Endothelial cell of umbilical vein (primary cell): ENCODE measurements around the gene ARHGAP21. TPM values are rescaled to one million over a fixed set of nuclear protein-coding genes. Genes with fewer than 3 reads are reported as not detected.

Experiments
- BruUV-seq: library from RNA; stranded (reverse); fragments of 400-500 nt; replicated peaks from 2 replicates; lab custom pipeline; 2021; lab: Mats Ljungman, UMichigan
- CTCF ChIA-PET: fragments of 300-600, 350-600 bp; sonication (Branson Sonifier 250); formaldehyde crosslinking; loops from one replicate; lab custom pipeline; 2021; ENCODE audit warnings: antibody characterized with exemption, inconsistent platforms; lab: Charles Lee
- POLR2A ChIA-PET: fragments of 300-600, 350-600 bp; sonication (Branson Sonifier 250); formaldehyde crosslinking; loops from one replicate; lab custom pipeline; 2021; ENCODE audit warnings: antibody characterized with exemption, inconsistent platforms; lab: Charles Lee
- DNase-seq: peaks from one replicate; pipeline ENCODE4 v3.0.0-alpha.2; 2011; ENCODE audit warnings: low read depth, low spot score
- FAIRE-seq: peaks from 2 replicates; lab custom pipeline; 2011; peaks lifted over from hg19 to GRCh38; lab: Jason Lieb, UNC
- H2AFZ ChIP-seq: 2 replicates; pipeline ENCODE4 v1.6.0; 2012; ENCODE audit warnings: low read depth, low read length, control low read depth, inconsistent platforms
- H3K27ac ChIP-seq: 2 replicates; pipeline ENCODE4 v1.5.1; 2011; ENCODE audit warnings: low read depth, mild to moderate bottlenecking, control low read depth, low read length, moderate library complexity; ENCODE audit not compliant: insufficient read depth
- H3K27me3 ChIP-seq, 2 experiments: 2 replicates each; pipeline versions ENCODE4 v1.6.0 to v1.6.1; 2011; ENCODE audit warnings: low read length in 2 of 2, mixed read lengths in 1 of 2; ENCODE audit not compliant: control insufficient read depth in 2 of 2, insufficient read depth in 2 of 2
- H3K36me3 ChIP-seq, 2 experiments: 2 replicates in 1 of 2; 3 replicates in 1 of 2; pipeline ENCODE4 v1.5.1; 2011; ENCODE audit warnings: low read length in 2 of 2, mild to moderate bottlenecking in 1 of 2, moderate library complexity in 1 of 2; ENCODE audit not compliant: control insufficient read depth in 2 of 2, insufficient read depth in 2 of 2; ENCODE audit errors: extremely low read depth in 1 of 2
- H3K4me1 ChIP-seq: 3 replicates; pipeline ENCODE4 v1.5.1; 2011; ENCODE audit warnings: mild to moderate bottlenecking, low read length; ENCODE audit not compliant: control insufficient read depth, insufficient read depth; ENCODE audit errors: extremely low read depth
- H3K4me2 ChIP-seq: 2 replicates; pipeline ENCODE4 v1.6.1; 2011; ENCODE audit warnings: low read length, control low read depth, mixed read lengths; ENCODE audit not compliant: insufficient read depth
- H3K4me3 ChIP-seq, 3 experiments: fragments of 200-600 bp in 1 of 3; sonication (generic), shearing (Covaris generic) in 1 of 3; replicated peaks in 1 of 3; 2 replicates each; pipeline ENCODE4 v1.5.1; 2011 to 2016; ENCODE audit warnings: control low read depth in 3 of 3, low read length in 3 of 3, mild to moderate bottlenecking in 2 of 3, inconsistent platforms in 1 of 3, low read depth in 1 of 3, moderate library complexity in 1 of 3; ENCODE audit not compliant: insufficient read depth in 1 of 3
- H3K79me2 ChIP-seq: 2 replicates; pipeline ENCODE4 v1.6.0; 2012; ENCODE audit warnings: low read length, inconsistent platforms; ENCODE audit not compliant: control insufficient read depth, insufficient read depth
- H3K9ac ChIP-seq: replicated peaks from 2 replicates; pipeline ENCODE3; 2011; ENCODE audit warnings: low read length, control low read depth; ENCODE audit not compliant: insufficient read depth; ENCODE audit errors: extremely low read depth
- H3K9me1 ChIP-seq: replicated peaks from 3 replicates; pipeline ENCODE4 v1.6.0; 2011; ENCODE audit warnings: mild to moderate bottlenecking, low read length; ENCODE audit not compliant: control insufficient read depth, insufficient read depth; ENCODE audit errors: extremely low read depth
- H3K9me3 ChIP-seq: replicated peaks from 2 replicates; pipeline ENCODE4 v1.5.1; 2012; ENCODE audit warnings: low read length, inconsistent platforms; ENCODE audit not compliant: control insufficient read depth, insufficient read depth
- H4K20me1 ChIP-seq: replicated peaks from 2 replicates; pipeline ENCODE3; 2011; ENCODE audit warnings: mild to moderate bottlenecking, low read length; ENCODE audit not compliant: control insufficient read depth, insufficient read depth; ENCODE audit errors: extremely low read depth
- CTCF ChIP-seq, 2 donors: IDR thresholded peaks; 1 replicate in 1 of 2; 2 replicates in 1 of 2; pipeline ENCODE4 v1.5.1; 2011; ENCODE audit warnings: low read length in 2 of 2, mild to moderate bottlenecking in 2 of 2, moderate library complexity in 2 of 2, control low read depth in 1 of 2, inconsistent platforms in 1 of 2, low read depth in 1 of 2; ENCODE audit not compliant: insufficient read depth in 1 of 2; ENCODE audit errors: extremely low read depth in 1 of 2
- GATA2 ChIP-seq: IDR thresholded peaks from 2 replicates; pipeline ENCODE4 v1.7.0; 2011; ENCODE audit warnings: low read depth, mild to moderate bottlenecking, moderate library complexity, mixed read lengths, low read length; ENCODE audit not compliant: insufficient read length, insufficient read depth
- POLR2A ChIP-seq: IDR thresholded peaks from 2 replicates; pipeline ENCODE4 v1.6.1; 2012; ENCODE audit warnings: low read depth, mild to moderate bottlenecking, control low read depth, low read length
- dilution Hi-C: fragments of 300-500 bp; cut with MboI; formaldehyde crosslinking; loops from one replicate; pipeline ENCODE4 v1.15.0; 2019; ENCODE audit warnings: low sequenced_read_pairs; ENCODE audit not compliant: extremely low pct_ligation_motif_present
- intact Hi-C: fragments of 100-400 bp; cut with micrococcal nuclease; formaldehyde crosslinking; loops from one replicate; pipeline ENCODE4 v1.10.0; 2022
- polyA plus RNA-seq, 4 experiments: library from polyadenylated mRNA; depleted of rRNA in 3 of 4; stranded (reverse) in 3 of 4; unstranded in 1 of 4; fragments of >200 nt; gene quantifications; 2 replicates each; pipeline versions ENCODE4 v1.2.1 to v1.2.3, GENCODE V29; 2011 to 2012; ENCODE audit warnings: missing spikeins in 1 of 4
- total RNA-seq: library from RNA; stranded (reverse); gene quantifications from 2 replicates; pipeline ENCODE4 v1.2.3, GENCODE V29; 2021

ARHGAP21 gene
- total and polyA plus RNA-seq, 2 donors (not counting 3 experiments of a cell fraction or from before 2014, with no cell fraction given), result 29.5 to 97.8 TPM

- DNase-seq (no peak), FAIRE-seq (no peak)
- Histone ChIP-seq H3K36me3 (no peaks in the 10 kb centered on the region), H4K20me1 (no peaks in the 10 kb centered on the region), H2AFZ (no peak overlapping the region), H3K4me1 (no peaks in the 10 kb centered on the region), H3K9me1 (no peaks in the 10 kb centered on the region), H3K9me3 (no peaks in the 10 kb centered on the region), H3K9ac (no peak overlapping the region), H3K79me2 (no peaks in the 10 kb centered on the region), H3K27ac (no peak overlapping the region), H3K4me2 (no peak overlapping the region), H3K27me3 (no peaks in the 10 kb centered on the region), H3K4me3 (no peak overlapping the region)
- intact Hi-C loops, result no loop called here
- CTCF ChIA-PET, result no interaction called here
- no peak for TF ChIP-seq GATA2
- BruUV-seq, result no TSS peak
- POLR2A ChIA-PET, result no interaction called here
- dilution Hi-C loops, result no loop called here
Observed at GRCh38 chr10:24550680-24551079, 173.0 kb downstream of the ARHGAP21 start.

- dilution Hi-C loops (no loop called here), intact Hi-C loops (no loop called here)
- DNase-seq (no peak), FAIRE-seq (no peak)
- Histone ChIP-seq H2AFZ (no peak overlapping the region), H3K4me3 (no peak overlapping the region), H3K36me3 (no peaks in the 10 kb centered on the region), H3K9me1 (no peaks in the 10 kb centered on the region), H3K9ac (no peak overlapping the region), H3K79me2 (no peaks in the 10 kb centered on the region), H3K4me2 (no peak overlapping the region), H3K27me3 (no peaks in the 10 kb centered on the region), H3K4me1 (no peaks in the 10 kb centered on the region), H3K27ac (no peak overlapping the region), H4K20me1 (no peaks in the 10 kb centered on the region), H3K9me3 (no peaks in the 10 kb centered on the region)
- no peak for TF ChIP-seq POLR2A
- no peak for TF ChIP-seq CTCF (IDR thresholded peaks at IDR 0.05; ENCODE audit: extremely low read depth in 1 of 2, insufficient read depth in 1 of 2, low read depth in 1 of 2, low read length in 2 of 2)
- TF ChIP-seq GATA2, result no peak
- no TSS peak for BruUV-seq
- ChIA-PET POLR2A (no interaction called here), CTCF (interaction anchor here (1.0 kb wide), 1 partner anchor 11 kb away, joined by 4 read pairs; no protein-coding TSS in a partner anchor)
Observed at GRCh38 chr10:24545585-24545984, 178.1 kb downstream of the ARHGAP21 start.
